IPS-18c (cell line): ENCODE results near the gene SNX30.
A peak's percentile ranks its signal among the peaks of the same experiment; 100 is the strongest.
"Not testable (repeated sequence)": the region's sequence is repeated elsewhere in the genome, so short reads cannot be mapped to it uniquely, and the experiment has no call there.

Experiments
- H3K4me3 ChIP-seq: 2 replicates; pipeline ENCODE4 v1.7.0; 2013; ENCODE audit warnings: low read depth, mild to moderate bottlenecking, low read length, moderate library complexity; ENCODE audit not compliant: insufficient read depth
- H3K9me3 ChIP-seq: one replicate; pipeline ENCODE4 v1.6.1; 2013; ENCODE audit warnings: mild to moderate bottlenecking, low read length, moderate library complexity; ENCODE audit not compliant: control insufficient read depth, insufficient read depth

The SNX30 gene, protein sequence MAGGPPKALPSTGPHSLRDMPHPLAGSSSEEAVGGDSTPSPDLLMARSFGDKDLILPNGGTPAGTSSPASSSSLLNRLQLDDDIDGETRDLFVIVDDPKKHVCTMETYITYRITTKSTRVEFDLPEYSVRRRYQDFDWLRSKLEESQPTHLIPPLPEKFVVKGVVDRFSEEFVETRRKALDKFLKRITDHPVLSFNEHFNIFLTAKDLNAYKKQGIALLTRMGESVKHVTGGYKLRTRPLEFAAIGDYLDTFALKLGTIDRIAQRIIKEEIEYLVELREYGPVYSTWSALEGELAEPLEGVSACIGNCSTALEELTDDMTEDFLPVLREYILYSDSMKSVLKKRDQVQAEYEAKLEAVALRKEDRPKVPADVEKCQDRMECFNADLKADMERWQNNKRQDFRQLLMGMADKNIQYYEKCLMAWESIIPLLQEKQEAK

DNA sequence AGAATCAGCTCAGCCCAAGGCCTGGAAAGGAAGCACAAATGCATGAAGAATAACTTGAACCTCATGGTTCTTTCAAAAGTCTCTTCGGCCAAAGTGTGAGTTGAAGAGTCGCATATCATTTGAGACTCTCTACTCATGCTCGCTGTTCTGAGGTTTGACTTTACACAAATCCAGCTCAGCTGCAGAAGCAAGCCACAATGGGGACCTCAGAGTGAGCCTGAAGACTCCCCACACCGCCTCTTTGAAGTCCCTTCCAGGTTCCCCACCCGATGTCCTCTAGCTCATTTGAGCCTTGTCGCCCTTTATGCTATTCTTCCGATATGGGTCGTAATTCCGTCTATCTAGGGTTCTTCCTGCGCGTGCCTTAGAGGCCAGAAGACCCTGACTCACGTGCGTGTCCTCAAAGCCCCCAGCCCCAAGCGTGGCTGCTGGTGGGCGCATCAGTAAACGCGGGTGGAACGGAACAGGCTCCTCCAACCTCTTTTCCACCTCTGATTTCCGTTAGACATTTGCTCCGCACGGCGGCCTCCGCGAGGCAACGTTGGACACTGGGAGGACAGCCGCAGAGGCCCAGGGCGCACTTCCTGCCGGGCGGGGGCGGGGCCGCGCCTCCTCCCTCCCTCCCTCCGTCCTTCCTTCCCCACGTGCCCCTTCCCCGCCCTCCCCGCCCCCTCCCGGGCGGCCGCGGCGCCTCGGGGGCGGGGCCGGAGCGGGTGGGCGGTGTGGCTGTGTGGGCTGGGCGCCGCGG, at the start of gene SNX30:
SNX30 (plus strand) TSS at position 745 of the 748 bp plus-strand sequence. CDS start 242 bp downstream, outside the sequence.
- Histone ChIP-seq H3K4me3 (peak within 1 kb of the TSS; percentile 90), H3K9me3 (peaks cover 2% of the 10 kb centered on the region)

DNA sequence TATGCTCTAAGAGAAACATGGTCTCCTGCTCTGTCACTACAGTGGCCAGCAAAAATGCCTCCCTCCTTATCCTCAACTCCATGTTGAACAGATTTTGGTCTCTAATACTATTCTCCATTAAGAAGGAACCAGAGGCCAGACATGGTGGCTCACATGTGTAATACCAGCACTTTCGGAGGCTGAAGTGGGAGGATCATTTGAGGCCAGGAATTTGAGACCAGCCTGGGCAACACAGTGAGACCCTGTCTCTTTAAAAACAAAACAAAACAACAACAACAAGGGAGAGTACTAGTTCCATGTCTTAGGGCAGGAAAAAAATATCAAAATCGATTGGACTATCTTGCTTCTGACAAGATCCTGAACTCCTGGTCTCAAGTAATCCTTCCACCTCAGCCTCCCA, 47.3 kb upstream of the SNX30 start:
- no peaks in the 10 kb centered on the region for H3K9me3 ChIP-seq
- H3K4me3 ChIP-seq, result no peak overlapping the region

DNA sequence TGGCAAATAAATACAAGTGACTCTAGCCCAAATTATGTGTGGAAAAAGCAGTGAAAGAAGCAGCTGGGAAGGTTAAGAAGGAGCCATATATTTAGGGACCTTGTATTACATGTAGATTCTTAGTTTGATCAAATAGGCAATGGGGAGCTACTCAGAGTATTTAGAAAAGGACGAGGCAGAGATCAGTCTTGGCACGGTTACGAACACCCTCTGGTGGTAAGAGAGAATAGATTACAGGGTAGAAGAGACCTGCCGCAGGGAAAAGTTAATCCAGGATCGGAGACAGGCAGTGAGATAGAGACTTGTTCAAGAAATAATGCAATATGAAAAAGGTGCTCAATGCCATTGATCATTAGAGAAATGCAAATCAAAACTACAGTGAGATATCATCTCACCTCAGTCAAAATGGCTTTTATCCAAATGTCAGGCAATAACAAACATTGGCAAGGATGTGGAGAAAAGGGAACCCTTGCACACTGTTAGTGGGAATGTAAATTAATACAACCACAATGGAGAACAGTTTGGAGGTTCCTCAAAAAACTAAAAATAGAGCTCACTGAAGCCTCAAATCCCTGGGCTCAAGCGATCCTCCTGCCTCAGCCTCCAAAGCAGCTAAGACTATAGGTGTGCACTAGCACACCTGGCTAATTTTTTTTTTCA, 44.7 kb upstream of the SNX30 start:
- Histone ChIP-seq H3K4me3 (no peak overlapping the region), H3K9me3 (no peaks in the 10 kb centered on the region)

DNA sequence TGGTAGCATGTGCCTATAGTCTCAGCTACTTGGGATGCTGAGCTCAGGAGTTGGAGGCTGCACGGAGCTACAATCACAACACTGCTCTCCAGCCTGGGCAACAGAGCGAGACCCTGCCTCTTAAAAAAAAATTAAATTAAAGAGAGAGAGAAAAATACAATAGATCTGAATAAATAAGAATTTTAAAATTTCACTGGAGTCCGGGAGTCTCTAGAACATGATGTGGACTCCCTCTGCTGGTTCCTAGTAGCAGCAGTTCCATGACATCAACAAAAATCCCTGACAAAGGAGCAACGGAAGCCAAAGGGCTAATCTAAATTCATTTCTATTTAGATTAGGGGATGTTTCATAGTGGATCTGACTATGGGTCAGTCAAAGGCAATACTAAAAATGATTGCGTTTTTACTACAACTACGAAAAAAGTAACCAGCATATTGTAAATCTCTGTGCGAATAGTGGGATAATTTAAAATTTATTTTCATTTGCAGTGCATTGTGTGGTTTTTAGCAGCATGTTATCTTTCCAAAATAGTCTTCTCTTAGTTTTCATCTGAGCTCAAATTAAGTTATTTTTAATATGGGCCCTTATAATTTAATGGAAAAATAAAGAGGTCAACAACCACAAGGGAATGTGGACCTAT, 39.4 kb upstream of the SNX30 start:
- Histone ChIP-seq H3K9me3 (no peaks in the 10 kb centered on the region), H3K4me3 (no peak overlapping the region)

DNA sequence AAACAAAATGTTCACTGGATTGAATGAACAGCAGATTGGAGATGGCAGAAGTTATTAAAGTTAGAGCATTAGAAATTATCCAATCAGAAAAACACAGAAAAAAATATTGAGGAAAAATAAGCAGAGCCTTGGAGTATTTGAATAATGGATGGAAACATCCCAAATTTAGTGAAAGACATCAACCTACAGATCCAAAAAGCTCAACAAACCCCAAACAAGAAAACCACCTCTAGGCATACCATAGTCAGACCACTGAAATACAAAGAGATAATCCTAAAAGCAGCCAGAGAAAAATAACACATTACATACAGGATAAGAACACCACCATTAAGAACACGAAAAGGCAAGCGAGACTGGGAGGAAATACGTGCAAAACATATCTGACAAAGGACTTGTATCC, 37.9 kb upstream of the SNX30 start:
- Histone ChIP-seq H3K9me3 (no peaks in the 10 kb centered on the region), H3K4me3 (no peak overlapping the region)

DNA sequence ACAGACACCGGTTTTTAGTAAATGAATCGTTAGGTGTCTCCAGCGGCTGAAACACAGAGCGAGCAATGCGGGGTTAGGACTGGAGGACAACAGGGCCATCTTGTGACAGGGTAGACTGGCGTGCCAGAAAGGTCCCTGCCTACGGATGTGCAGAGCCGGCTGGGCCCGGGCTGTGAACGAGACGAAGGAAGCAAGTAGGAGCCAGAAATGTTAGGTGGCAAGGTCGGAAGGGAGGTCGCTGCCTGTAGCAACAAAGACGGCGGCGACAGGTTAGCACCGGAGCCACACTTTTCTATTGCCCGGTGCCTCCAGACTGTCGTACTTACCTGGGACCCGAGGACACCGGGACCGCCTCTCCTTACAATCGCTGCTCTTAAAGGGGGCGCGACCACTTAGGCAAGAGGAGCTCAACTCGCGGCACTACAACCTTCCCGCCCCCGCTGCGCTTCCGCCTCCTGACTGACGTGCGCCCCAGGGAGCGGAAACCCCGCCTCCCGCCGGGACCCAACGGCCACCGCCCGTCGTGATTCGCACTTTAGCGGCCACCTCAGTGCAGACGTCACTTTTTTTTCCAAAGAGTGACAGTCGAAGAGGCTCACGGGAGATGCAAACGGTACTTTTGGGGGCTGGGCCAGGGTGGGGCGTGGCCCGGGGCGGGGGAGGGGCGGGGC, 32.8 kb upstream of the SNX30 start, which contains the start of gene INIP:
INIP (minus strand) TSS at position 457 of the 671 bp plus-strand sequence. CDS start 1,632 bp downstream, outside the sequence.
- no peaks in the 10 kb centered on the region for H3K9me3 ChIP-seq
- H3K4me3 ChIP-seq, result peak within 1 kb of the TSS; percentile 99

DNA sequence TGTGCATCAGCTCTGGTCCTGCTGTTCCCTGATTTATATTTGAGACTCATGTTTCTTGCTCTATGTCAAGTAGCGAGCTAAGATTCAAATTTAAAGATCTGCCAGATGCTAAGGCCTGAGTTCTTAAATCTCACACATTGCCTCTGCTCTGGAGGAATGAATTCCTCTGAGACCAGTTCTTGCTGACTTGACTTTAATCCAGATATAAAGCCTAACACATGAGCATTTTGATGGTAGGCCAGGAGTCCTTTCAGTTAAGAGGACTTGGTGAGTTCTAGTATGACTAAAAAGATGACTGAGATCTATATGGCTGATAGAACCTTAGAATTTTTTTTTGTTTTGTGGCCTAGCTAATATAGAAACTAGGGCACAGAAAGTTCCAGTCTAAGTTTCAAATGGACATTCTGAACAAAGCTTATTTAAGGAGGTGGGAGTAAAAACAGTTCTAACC, 31.3 kb upstream of the SNX30 start:
- Histone ChIP-seq H3K9me3 (no peaks in the 10 kb centered on the region), H3K4me3 (no peak overlapping the region)

DNA sequence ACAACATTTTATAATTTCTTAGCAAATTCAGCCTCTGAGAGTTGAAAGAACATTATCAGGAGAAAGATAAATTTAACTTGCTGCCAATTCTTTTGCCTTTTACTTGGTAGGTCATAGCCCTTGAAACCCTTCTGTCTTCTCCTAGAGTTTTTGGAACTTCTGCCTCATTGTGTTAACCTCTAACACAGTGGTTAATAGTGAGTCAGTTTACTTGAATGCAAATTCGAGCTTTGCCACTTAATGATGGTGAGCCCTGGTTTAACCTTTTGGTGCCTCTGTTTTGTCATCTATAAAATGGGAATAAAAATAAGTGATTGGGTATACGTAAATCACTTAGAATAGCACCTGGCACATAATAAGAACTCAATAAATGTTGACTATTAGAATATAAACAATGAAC, 30.9 kb upstream of the SNX30 start:
- Histone ChIP-seq H3K4me3 (no peak overlapping the region), H3K9me3 (no peaks in the 10 kb centered on the region)

DNA sequence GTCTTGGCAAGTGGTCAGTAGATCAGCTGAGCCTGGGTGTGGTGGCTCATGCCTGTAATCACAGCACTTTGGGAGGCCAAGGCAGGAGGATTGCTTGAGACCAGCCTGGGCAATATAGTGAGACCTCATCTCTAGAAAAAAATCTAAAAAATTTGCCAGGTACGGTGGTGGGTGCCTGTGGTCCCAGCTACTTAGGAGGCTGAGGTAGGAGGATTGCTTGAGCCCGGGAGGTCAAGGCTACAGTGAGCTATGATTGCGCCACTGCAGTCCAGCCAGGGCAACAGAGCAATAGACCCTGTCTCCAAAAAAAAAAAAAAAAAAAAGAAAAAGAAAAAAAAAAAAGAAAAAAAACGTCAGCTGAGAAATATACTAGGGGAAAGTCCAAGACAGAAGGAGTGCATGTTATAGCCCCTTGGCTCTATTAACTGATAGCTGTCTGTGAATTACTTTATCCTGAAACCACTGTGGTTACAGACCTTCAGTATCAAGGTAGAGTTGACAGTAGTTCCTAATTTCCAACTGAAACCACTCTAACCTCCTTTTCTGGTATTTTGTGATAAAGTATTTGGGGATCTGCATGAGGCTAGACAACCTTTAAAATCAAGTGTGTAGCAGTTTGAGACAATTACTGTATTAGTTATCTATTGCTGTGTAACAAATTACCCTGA, 30.3 kb upstream of the SNX30 start:
- Histone ChIP-seq H3K9me3 (no peaks in the 10 kb centered on the region), H3K4me3 (no peak overlapping the region)

DNA sequence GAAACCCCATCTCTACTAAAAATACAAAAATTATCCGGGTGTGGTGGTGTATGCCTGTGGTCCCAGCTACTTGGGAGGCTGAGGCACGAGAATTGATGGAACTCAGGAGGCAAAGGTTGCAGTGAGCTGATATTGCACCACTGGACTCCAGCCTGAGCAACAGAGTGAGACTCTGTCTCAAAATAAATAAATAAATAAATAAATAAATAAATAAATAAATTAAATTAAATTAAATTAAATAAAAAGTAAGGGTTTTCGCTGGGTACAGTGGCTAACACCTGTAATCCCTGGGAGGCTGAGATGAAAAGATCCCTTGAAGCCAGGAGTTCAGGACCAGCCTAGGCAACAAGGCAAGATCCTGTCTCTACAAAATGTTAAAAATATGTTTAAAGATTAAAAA, 27.8 kb upstream of the SNX30 start:
- not testable (repeated sequence) for H3K9me3 ChIP-seq, H3K4me3 ChIP-seq

DNA sequence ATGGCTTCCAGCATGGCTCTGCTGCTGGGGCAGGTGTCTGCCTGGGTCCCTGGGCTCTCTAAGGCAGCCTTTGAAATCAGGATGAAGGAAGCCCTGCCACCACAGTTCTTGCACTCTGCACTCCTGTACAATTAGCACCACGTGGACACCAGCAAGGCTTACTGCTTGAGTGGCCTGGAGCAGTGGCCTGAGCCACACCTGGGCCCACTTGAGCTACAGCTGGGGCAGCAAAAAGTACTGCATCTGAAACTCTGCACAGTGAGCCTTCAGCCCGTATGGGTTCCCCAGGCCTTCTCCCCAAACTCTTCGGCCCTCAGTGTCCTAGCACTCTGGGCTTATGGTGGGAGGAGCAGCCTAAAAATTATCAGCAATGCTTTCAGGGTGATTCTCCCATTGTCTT, 24.6 kb upstream of the SNX30 start:
- Histone ChIP-seq H3K9me3 (no peaks in the 10 kb centered on the region), H3K4me3 (no peak overlapping the region)

DNA sequence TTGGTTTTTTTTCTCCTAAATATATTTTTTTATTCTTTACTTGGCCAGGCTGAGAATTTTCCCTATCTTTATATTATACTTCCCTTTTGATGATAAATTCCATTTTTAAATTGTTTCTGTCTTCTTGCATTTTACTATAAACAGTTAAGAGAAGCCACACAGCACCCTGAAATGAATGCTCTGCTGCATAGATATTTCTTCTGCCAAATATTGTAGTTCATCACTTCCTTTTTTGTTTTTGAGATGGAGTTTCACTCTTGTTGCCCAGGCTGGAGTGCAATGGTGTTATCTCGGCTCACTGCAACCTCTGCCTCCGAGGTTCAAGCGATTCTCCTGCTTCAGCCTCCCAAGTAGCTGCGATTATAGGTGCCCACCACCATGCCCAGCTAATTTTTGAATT, 24.1 kb upstream of the SNX30 start:
- Histone ChIP-seq H3K9me3 (no peaks in the 10 kb centered on the region), H3K4me3 (no peak overlapping the region)

DNA sequence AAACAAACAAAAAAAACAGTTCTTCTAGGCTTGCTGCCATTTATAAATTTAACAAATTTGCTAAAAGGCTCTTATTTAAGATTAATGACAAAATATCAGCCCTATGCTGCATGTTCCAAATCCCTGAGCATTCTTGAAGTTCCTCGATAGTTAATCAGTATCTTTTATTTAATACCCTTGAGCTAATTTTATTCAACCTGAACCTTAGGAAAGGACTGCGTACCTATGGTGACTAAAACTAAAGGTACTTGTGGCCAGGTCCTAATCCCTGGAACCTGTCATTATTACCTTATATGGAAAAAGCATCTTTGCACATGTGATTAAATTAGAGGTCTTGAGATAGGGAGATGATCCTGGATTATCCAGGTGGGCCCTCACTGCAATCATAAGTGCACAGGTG, 22.2 kb upstream of the SNX30 start:
- Histone ChIP-seq H3K9me3 (no peaks in the 10 kb centered on the region), H3K4me3 (no peak overlapping the region)

DNA sequence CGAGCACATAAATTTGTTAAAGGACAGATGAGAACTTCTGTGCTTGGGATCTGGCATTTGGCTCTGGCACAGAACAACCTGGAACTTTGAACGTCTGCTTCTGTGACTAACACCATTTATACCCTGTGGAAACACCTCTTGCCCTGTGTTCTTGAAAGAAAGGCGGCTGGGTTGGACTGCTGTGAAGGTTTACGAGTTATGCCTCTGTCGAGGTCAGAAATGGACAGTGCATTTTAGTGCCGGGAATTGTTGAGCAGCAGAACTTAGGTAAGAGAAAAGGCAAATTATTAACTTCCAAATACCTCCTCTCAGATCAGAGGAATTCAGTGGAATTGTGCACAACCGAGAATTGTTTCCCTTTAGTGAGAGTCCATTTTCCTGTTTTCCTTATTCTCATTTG, 18.6 kb upstream of the SNX30 start:
- Histone ChIP-seq H3K4me3 (no peak overlapping the region), H3K9me3 (no peaks in the 10 kb centered on the region)

DNA sequence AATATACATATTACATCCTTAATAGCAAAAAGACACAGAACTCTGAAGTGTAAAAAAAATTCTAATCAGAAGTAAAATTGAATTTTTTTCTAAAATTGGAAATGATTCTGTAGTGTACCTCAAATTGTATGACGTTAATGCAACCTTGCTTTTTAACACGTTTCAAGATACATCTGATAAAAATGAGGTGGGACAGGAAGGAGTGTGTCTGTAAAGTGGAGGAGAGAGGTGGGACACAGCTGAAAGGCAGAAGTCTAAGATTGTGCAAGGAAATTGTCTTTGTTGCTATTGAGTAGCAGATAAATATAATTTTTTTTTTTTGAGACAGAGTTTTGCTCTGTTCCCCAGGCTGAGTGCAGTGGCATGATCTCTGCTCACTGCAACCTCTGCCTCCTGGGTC, 15.7 kb upstream of the SNX30 start:
- Histone ChIP-seq H3K9me3 (no peaks in the 10 kb centered on the region), H3K4me3 (no peak overlapping the region)

DNA sequence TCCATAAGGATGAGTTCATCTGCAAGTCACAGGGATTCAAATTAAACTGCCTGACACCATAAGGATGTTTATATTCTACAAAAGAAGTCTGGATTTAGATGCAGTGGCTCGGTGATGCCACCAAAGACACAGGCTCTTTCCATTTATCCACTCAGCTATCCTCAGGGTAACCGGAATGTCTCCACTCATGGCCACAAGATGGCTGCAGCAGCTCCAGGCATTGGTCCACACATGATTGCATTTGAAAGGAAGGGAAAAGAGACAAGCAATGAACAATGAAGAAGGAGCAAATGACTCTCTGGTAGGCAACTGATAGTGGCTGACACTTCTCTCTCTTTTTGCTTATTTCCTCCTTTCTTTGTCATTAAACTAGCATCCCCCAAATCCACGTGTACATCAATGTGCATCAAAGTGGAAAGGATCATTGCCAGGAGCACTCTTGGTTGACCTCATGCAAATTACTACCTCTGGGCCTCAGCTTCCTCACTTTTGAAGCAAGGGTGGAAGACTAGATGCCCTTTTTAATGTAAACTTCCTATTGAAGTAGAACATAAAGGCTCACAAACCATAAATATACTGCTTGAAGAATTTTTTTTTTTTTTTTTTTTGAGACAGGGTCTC, 7.2 kb upstream of the SNX30 start:
- no peaks in the 10 kb centered on the region for H3K9me3 ChIP-seq
- H3K4me3 ChIP-seq, result no peak overlapping the region
